Fibroblast of mammary gland (primary cell): ENCODE results near the gene CPNE1.

Experiments
- DNase-seq: peaks from one replicate; pipeline ENCODE4 v3.0.0-alpha.2; 2010; ENCODE audit warnings: low read depth
- H3K4me3 ChIP-seq: 2 replicates; pipeline ENCODE4 v1.5.1; 2011; ENCODE audit warnings: low read depth, mild to moderate bottlenecking, low read length, moderate library complexity; ENCODE audit not compliant: control insufficient read depth
- TF ChIP-seq, protein P1 (sequence below): conservative IDR thresholded peaks from 2 replicates; pipeline ENCODE4 v1.5.1; 2011; ENCODE audit warnings: low read depth, low read length, inconsistent platforms; ENCODE audit not compliant: control insufficient read depth, insufficient read depth

The CPNE1 gene

DNA sequence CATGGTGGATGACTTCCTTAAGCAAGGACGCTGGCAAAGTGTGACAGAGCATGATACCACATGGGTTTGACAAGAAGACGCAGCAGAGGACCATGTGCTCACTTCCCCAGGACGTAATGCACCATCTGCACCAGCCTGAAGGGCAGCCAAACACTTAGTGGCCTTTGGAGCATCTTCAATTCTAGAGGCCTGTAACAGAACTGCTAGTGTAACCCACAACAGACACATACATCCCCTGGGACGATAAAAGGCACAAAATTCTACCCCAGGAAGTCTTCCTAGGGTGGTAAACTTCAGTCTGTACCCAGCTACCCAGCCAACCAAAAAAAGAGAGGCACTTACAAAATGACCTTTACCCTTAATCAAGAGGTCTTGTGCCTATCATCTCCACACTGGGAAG, 9.2 kb upstream of the CPNE1 start:
- TF ChIP-seq, protein P1, sequence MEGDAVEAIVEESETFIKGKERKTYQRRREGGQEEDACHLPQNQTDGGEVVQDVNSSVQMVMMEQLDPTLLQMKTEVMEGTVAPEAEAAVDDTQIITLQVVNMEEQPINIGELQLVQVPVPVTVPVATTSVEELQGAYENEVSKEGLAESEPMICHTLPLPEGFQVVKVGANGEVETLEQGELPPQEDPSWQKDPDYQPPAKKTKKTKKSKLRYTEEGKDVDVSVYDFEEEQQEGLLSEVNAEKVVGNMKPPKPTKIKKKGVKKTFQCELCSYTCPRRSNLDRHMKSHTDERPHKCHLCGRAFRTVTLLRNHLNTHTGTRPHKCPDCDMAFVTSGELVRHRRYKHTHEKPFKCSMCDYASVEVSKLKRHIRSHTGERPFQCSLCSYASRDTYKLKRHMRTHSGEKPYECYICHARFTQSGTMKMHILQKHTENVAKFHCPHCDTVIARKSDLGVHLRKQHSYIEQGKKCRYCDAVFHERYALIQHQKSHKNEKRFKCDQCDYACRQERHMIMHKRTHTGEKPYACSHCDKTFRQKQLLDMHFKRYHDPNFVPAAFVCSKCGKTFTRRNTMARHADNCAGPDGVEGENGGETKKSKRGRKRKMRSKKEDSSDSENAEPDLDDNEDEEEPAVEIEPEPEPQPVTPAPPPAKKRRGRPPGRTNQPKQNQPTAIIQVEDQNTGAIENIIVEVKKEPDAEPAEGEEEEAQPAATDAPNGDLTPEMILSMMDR: no peak
- H3K4me3 ChIP-seq: no peak overlapping the region
- no peak for DNase-seq

DNA sequence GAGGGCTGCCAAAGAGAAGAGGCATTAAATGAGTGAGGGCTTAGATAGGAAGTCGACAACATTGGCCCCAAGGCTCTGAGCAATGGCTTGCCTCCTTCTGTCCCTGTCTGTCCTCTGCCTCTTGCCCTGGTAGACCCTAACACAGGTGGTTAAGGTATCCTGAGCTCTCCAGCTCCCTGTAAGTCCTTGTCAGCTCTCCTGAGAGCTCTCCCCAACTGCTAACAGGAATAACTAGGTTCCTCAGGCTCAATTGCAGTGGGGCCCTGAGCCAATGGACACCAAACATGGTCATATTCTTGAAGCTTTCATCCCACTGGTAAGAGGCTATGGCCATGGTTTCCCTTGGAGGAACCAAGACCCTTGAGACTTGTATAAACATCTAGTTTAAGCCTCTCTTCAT, 5.0 kb upstream of the CPNE1 start:
- no peak for DNase-seq
- H3K4me3 ChIP-seq: no peak overlapping the region
- TF ChIP-seq, protein P1: no peak

DNA sequence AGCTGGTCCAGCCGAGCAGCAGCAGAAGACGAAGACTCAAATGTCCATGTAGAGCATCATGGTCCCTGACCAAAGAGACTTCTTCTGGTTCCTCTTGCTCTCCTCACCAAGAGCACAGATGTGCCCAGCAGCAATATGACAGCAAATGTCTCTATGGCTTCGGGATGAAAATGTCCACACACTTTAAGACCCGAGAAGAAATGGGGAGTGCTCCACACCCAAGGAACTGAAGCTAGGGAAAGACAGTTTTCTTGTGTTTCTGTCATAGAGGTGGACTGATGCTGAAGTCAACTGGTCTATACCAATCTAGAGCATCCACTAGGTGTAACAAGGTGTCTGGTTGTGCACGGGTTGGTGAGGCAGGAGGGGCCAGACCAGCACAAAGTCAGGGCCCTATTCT, 4.5 kb upstream of the CPNE1 start:
- no peak for DNase-seq
- no peak overlapping the region for H3K4me3 ChIP-seq
- TF ChIP-seq, protein P1: no peak

DNA sequence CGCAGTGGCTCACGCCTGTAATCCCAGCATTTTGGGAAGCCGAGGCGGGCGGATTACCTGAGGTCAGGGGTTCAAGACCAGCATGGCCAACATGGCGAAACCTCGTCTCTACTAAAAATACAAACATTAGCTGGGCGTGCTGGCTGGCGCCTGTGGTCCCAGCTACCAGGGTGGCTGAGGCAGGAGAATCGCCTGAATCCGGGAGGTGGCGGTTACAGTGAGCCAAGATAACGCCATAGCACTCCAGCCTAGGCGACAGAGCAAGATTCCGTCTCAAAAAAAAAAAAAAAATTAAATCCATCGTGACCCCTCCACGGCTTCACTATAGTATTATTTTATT, 1.2 kb upstream of the CPNE1 start:
- DNase-seq: no peak
- TF ChIP-seq, protein P1: no peak
- no peak overlapping the region for H3K4me3 ChIP-seq

DNA sequence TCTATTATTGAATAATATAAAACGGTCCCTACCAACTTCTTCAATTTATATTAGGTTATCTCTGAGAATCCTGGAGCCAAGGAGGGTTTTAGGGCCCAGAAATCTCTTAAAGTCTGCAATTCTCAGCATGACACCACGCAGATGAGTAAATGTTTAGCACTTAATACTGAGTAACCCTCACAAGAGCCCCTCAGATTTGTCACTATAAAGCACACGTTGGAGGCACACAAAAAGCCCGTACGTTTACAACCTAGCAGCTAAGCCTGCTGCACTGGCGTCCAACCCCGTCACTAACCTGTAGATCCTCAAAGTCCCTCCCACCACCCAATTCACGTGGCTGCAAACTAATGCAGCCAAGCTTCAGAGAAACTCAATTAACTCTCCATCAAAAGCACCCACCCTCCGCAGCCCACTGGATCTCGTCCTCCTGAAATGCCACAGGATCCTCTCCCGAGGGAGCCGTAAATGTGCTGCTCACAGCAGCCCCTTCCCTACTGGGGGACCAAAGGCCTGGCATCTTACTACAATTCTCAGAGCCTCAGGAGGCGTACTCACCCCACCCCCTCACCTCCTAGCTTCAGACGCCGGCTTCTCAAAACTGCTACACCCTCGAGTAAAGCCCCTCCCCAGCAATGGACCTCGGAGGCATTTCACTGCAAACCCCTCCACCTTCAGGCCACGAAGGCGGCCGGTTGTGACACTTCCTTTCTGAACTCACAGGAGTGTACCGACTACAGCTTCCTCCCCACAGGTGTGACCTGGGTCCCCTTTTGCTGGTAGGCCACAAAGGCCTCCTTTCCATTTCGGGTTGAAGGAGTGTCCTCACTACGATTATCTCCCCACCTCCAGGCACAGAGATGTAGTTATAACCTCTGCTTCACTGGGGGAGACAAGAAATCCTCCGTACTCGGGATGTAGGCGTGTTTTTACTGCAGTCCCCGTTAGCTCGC, 909 bp downstream of the CPNE1 start:
- TF ChIP-seq, protein P1: no peak
- peak; percentile 43 for DNase-seq
- peak overlapping the region; percentile 68 for H3K4me3 ChIP-seq

DNA sequence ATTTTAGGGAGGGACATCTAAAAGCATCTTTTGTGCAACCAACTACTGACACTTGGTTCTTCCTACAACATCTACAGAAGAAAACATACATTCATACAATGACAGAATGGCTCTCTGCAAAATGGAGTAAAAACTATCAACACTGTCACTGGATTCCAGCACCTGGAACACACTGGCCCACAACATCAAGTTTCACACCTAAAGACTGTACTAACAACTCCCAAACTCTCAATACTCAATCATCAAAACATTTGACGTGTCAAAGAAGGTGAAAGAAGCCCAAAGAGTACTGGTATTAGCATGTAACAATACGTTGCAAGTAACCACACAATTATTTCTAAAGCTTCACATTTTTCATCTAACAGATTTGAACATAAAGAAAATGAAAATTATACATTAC, 2.1 kb downstream of the CPNE1 start:
- H3K4me3 ChIP-seq: peak overlapping the region; percentile 68
- no peak for DNase-seq
- TF ChIP-seq, protein P1: no peak

DNA sequence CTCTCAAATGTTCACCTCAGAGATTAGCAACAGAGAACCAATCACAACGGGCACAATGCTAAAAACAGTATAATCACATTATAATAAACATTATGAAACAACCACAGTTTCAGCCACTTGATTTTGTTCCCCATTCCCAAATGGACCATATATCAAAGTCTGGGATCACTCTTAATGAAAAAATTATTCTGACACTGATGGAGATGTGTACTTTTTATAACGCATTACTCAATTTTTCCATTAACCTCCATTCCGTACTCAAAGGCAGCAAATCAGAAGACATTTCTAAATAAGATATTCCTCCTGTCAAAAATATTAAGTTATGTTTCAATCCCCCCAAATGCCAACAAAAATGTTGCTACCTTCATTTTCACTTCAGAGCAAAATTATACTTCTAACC, 2.8 kb downstream of the CPNE1 start:
- H3K4me3 ChIP-seq: no peak overlapping the region
- TF ChIP-seq, protein P1: no peak

More for the DNA sequence above, 2.8 kb downstream of the CPNE1 start:
- DNase-seq: no peak
